ENCODE results near the gene NUAK2.

- TF ChIP-seq CTCF (conservative IDR thresholded peaks at IDR 0.05) (no peak), EZH2 (IDR thresholded peaks at IDR 0.05; ENCODE audit: low read depth) (no peak)
Observed at GRCh38 chr1:205329719-205330118, 8.2 kb upstream of the NUAK2 start.

Measured in PC-9 (cell line).